NCI-H226 (cell line): Measurements from ENCODE around the gene FUT4.
"Not testable (repeated sequence)": the region's sequence is repeated elsewhere in the genome, so short reads cannot be mapped to it uniquely, and the experiment has no call there.

Experiments
- DNase-seq: peaks from one replicate; pipeline ENCODE4 v3.0.0-alpha.2; 2015

Gene FUT4

GRCh38 chr11:94568200-94568599, 24.5 kb downstream of the FUT4 start:
- no peak for DNase-seq

- no peak for DNase-seq
Observed at GRCh38 chr11:94568717-94569116, 25.0 kb downstream of the FUT4 start.

- not testable (repeated sequence) for DNase-seq
Observed at GRCh38 chr11:94572975-94573374, 29.3 kb downstream of the FUT4 start.

DNA sequence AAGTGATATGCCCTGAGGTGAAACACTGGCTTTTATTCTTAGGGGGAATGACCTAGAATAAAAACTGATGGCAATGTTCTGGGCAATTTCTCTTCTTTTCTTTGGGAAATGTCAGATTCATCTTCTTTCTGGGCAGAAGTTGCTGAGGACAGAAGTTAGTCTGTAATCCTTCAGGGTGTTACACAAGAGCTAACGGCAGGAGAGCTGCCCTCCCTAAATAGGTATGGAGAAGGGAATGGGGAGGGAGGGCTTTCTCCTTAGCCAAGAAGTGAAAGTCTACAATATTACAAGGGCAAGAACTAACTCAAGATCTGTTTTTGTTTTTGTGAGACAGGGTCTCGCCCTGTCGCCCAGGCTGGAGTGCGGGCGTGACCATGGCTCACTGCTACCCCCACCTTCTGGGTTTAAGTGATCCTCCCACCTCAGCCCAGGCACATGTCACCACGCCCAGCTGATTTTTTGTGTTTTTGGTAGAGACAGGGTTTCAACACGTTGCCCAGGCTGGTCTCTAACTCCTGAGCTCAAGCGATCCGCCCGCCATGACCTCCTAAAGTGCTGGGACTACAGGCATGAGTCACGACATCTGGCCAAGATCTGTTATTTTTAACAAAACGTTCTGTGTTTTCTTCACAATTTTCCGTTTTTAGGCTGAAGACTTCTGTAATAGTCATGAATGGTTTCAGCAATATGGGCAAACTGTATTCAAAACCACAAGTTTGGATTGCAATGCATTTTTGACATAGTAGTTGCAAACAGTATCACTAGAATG, 30.7 kb downstream of the FUT4 start:
- peak; percentile 69 for DNase-seq

- DNase-seq: no peak
Observed at GRCh38 chr11:94576306-94576705, 32.6 kb downstream of the FUT4 start.

- DNase-seq: no peak
Observed at GRCh38 chr11:94577841-94578240, 34.1 kb downstream of the FUT4 start.

DNA sequence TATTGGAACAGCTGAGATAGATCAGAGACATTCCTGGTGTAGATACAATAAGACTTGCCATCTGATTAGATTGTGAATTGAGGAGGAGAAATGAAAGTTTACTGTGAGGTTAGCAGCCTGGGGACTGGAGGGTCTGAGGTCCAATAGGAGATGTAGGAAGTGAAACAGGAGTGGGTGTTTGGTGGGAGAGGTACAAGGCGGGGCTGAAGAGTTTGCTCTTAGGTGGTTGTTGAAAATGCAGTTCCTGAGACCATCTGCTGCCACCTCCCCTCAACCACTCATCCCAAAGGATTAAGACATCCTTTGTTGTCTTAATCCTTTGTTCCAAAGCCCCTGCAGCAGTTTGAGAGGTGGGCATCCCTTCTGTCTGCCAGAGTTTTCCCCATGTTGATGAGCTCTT, 38.2 kb downstream of the FUT4 start:
- DNase-seq: no peak

DNA sequence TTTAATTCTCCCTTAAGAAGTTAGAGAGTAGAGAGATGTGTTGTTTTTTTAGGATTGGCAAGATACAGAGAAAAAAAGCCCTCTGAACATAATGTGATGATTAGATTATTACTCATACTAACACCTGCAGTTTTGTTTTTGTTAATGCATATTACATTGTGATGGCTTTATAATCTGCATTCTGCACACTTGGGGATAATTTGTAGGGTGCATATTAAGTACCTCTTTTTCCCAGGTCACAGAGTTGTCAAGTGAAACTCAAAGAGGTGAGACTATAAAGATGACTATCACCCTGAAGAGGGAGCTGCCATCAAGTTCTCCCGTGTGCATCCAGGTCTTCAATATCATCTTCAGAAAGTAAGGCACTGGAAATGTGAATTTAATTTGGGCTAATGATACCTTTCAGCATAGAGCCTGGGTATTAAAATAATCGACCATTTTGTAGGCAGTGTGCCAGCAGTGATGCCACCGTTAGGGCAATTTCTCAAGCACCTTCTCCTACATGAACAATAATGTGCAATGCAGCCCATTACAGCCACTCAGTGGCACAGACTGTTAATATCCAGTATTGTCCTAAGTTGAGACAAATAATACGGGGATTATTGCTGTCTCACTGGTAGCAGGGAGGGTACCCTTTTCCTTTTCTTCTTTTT, 39.6 kb downstream of the FUT4 start:
- no peak for DNase-seq

DNA sequence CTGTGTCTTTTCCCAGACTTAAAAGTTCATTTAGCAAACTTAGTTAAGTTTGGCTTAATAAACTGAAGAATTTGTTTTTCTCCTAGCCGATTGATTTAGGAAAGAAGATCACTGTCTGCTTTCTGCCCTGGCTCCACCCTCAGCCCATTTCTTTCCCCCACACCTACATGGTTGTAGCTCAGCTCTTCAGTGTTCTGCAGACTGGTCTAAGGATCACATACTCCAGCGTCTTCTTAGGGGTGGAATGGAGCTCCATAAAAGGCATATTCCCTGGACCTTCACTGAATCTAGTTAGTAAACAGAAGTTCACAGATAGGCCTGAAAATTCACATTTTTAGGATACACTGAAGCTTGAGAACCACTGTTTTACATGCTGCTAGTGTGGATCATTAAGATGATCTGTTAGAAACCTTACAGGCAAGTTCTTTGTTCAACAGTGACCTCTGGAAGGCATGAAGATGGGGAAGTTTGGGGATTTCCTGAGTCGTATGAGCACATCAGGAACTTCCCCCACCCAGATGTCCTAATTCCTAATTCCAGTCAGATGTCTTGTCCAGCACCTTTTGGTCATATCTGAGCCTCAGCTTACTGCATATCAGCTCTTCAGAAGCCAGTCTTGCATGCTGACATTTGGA, 40.3 kb downstream of the FUT4 start:
- DNase-seq: no peak

- DNase-seq: no peak
Observed at GRCh38 chr11:94584978-94585377, 41.3 kb downstream of the FUT4 start.

DNA sequence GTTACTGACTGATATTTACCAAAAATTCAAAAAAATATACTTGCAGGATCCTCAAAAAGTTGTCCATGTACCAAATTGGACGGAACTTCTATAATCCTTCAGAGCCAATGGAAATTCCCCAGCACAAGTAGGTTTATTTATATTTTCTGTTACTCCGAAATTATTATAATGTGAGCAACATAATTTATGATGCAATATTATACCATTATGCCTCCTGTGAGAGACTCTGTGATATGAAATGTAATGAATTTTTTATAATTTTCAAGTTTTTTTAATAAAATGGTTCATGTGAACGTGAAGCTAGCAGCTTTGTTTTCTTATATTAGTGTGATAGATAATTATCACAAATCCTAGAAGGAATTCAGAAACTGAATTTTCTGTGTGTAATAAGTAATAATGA, 41.7 kb downstream of the FUT4 start:
- DNase-seq: no peak

- DNase-seq: no peak
Observed at GRCh38 chr11:94586546-94586945, 42.8 kb downstream of the FUT4 start.

GRCh38 chr11:94586978-94587377, 43.3 kb downstream of the FUT4 start:
- no peak for DNase-seq

DNA sequence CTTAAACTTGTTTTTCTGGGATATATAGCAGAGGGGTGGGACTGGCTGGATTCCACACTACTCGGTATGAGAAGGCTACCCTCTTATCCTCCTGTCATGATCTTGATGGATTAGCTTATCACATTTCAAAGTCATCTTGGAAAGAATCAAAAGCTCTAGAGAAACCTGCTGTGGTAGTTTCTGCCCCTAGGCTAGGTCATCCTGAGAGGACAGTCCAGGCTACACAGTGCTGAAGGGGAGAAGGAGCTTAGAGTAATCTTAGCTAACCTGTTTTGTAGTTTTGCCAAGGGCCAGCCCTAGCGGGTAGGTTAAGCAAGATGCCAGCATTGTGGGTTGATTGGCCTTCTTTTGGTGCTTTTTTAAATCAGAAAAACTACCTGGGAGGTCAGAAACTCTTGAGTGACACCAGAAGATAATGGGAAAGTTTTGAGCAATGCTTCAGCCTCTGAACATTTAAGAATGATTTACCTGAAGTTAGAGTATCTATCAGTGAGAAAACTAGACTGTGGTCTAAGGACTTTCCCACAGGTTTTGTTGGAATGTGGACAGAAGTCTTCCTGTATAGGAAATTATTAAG, 44.7 kb downstream of the FUT4 start:
- peak; percentile 52 for DNase-seq

DNA sequence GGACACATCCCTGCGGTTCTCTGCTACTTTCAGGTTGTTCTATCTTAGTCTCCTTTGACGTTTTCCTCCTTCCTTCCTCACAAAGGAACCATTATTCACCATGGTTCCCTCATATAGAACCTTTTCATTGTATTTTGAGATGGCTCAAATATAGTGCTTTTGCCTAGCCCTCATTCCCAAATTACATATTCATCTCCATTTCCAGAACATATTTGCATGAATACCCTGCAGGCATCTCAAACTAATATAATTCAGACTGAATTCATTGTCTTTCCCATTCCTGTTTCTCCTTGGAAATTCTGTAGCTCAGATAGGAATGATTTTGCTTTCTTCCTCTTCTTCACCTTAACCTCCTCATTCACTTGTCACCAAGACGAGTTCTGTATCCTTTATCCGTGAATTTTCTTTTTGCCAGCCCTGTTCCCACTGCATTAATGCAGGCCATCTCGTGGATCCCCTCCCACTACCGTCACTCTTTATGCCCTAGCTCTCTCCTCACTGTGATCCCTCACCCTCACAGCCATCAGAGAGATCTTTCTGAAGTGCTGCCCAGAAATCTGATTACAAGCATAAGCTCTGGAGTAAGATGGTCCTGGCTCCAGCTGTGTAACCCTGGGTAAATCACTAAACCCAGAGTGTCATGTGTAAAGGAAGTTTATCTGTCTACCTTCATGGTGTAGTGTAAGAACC, 46.8 kb downstream of the FUT4 start:
- DNase-seq: no peak

DNA sequence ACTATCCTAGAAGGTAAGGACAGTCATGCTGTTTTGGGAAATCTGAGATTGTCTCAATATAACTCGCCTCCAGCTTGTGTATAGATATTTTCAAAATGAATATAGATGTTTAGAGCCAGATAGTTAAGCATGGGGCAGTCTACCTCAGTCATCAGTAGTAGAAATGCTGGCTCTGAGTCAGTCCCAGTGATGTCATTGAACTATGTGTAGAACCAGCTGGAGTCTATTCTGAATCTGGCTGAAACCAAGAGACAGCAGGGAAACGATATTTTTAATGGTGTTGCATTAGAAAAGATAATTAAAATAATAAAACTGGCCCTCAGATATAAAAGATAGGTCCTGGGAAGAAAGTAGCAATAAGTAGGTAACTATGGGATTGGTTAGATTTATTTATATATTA, 49.3 kb downstream of the FUT4 start:
- no peak for DNase-seq

DNA sequence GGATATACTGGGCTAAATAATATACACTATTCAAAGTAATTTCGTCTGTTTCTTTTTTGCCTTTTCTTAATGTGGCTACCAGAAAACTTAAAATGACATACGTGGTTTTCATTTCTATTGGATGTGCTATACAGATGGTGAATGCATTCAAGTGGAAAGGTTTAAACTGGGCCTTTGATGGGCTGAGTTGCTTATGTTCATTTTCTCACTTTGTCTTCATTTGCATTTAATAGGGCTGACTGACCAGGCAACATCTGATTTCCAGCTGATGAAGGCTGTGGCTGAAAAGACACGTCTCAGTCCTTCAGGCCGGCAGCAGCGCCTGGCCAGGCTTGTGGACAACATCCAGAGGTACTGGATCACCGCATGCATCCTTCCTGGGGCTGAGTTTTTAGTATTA, 51.4 kb downstream of the FUT4 start:
- DNase-seq: no peak

- no peak for DNase-seq
Observed at GRCh38 chr11:94597896-94598295, 54.2 kb downstream of the FUT4 start.
